Stimulated activated naive CD8-positive, alpha-beta T cell treated with anti-CD3 and anti-CD28 coated beads, Interleukin-15, amount 100 ng/mL, for 72 hours (primary cell): Measurements from ENCODE around the gene PRKCB.
A peak's percentile ranks its signal among the peaks of the same experiment; 100 is the strongest.

Experiments used
- ATAC-seq: fragments of 150-1000 bp; cut with Tn5 transposase; 2 replicates; pipeline ENCODE4 v1.10.0; 2021; ENCODE audit warnings: mild to moderate bottlenecking, moderate library complexity
- DNase-seq, 2 donors: peaks; one replicate each; pipeline ENCODE4 v3.0.0; 2021 to 2022
- H3K27ac Mint-ChIP-seq, 2 donors: one replicate each; pipeline ENCODE4 v1.8.0; 2022; ENCODE audit warnings: mild to moderate bottlenecking in 2 of 2, mixed read lengths in 2 of 2, moderate library complexity in 2 of 2
- H3K27me3 Mint-ChIP-seq: one replicate; pipeline ENCODE4 v1.8.0; 2022; ENCODE audit warnings: mixed read lengths
- H3K4me1 Mint-ChIP-seq: one replicate; pipeline ENCODE4 v1.8.0; 2022; ENCODE audit warnings: mild to moderate bottlenecking, mixed read lengths
- H3K4me3 Mint-ChIP-seq, 2 donors: one replicate each; pipeline ENCODE4 v1.8.0; 2022; ENCODE audit warnings: mild to moderate bottlenecking in 2 of 2, mixed read lengths in 2 of 2, moderate library complexity in 1 of 2
- H3K9me3 Mint-ChIP-seq, 2 donors: one replicate each; pipeline ENCODE4 v1.8.0; 2022; ENCODE audit warnings: mixed read lengths in 2 of 2

PRKCB gene

DNA sequence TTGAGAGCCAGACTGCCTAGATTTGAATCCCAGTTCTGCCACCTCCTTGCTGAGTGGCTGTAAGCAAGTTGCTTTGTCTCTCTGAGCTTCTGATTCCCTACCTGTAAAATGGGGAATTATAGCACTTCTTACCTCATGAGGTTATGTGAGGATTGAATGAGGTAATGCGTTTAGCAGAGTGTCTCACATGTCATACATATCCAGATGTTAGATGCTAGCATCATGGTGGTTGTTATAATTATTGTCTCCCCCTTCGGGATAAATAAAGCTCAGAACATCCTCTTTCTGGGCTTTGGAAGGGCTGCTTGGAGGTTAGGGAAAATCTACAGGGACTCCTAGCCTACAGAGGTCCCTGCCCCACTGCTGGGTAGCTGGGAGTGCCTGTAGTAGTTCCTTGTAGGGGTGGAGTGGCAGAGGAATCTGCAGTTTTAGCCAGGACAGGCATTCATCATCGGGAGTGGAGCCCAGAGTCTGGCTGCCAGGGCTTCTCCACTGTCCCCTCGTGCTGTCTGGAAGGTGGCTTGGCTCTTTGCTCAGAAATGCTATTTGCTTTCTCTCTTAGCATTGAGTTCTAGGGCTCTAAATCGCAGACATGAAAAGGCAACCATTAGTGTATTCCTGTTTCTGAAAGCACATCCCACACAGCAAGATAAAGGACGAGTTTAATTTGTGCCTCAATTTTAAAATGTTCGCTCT is 282.5 kb downstream of the PRKCB start:
- Mint-ChIP-seq H3K27ac (peak overlapping the region in 1 of 2 donors; percentile 27), H3K4me1 (no peaks in the 10 kb centered on the region), H3K4me3 (no peak overlapping the region), H3K9me3 (no peaks in the 10 kb centered on the region), H3K27me3 (no peaks in the 10 kb centered on the region)
- no peak for DNase-seq
- no peak for ATAC-seq

DNA sequence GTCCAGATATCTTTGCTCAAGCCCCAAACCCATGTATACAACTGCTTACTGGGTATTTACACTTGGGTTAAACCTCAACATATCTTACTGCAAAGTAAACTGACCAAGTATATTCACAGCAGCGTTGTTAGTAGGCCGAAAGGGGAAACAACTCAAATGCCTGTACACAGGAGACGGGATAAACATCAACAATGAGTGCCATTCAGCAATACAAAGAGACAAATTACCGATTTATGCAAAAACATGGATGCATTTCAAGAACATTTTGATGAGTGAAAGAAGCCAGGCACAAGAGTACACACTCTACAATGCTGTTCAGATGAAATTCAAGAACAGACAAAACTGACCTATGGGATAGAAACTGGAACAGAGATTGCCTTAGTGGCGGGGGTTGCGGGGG is 284.0 kb downstream of the PRKCB start:
- no peak overlapping the region for H3K4me3 Mint-ChIP-seq

DNA sequence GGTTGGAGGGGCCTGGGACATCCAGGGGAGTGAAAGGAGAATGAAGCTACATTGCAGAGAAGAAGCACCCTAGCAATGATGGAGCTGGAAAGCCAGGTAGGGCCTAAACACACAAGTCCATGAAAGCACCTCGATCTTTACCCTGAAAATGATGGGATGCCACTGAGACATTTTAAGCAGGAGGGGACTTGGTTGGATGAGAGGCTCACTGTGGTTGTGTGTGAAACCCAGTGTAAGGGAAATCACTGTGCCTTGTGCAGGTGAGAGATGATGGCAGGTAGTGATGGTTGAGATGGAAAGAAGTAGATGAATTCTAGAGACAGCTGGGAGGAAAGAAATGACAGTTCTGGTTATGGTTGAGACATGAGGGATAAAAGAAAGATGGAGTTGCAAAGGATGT is 287.5 kb downstream of the PRKCB start:
- Mint-ChIP-seq H3K4me1 (no peaks in the 10 kb centered on the region), H3K9me3 (no peaks in the 10 kb centered on the region), H3K27me3 (no peaks in the 10 kb centered on the region), H3K4me3 (no peak overlapping the region), H3K27ac (no peak overlapping the region)
- ATAC-seq (no peak), DNase-seq (no peak)

More for the DNA sequence above, 284.0 kb downstream of the PRKCB start:
- ATAC-seq (no peak), DNase-seq (no peak)
- H3K9me3 Mint-ChIP-seq, result no peaks in the 10 kb centered on the region
- H3K4me1 Mint-ChIP-seq, result no peaks in the 10 kb centered on the region
- no peak overlapping the region for H3K27ac Mint-ChIP-seq
- H3K27me3 Mint-ChIP-seq, result no peaks in the 10 kb centered on the region

DNA sequence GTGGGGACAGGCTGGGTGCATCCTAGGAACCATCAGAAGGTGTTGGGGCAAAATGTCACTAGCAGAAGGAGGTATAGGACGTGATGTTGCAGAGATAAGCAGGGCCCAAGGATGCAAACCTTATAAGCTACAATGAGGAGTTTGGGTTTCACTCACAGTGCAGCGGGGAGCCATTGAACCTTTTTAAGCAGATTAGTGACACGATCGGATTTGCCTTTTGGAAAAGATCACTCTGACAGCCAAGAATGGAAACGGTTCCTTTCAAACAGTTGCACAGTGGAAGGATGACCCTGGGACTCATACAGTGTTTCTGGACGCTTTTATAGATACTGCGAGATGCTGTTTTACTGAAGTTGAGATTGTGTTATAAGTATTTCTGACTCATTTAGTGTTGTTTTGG is 288.5 kb downstream of the PRKCB start:
- H3K4me1 Mint-ChIP-seq, result no peaks in the 10 kb centered on the region
- no peak overlapping the region for H3K4me3 Mint-ChIP-seq
- H3K27me3 Mint-ChIP-seq, result no peaks in the 10 kb centered on the region
- H3K27ac Mint-ChIP-seq, result no peak overlapping the region
- no peaks in the 10 kb centered on the region for H3K9me3 Mint-ChIP-seq
- no peak for DNase-seq
- no peak for ATAC-seq

DNA sequence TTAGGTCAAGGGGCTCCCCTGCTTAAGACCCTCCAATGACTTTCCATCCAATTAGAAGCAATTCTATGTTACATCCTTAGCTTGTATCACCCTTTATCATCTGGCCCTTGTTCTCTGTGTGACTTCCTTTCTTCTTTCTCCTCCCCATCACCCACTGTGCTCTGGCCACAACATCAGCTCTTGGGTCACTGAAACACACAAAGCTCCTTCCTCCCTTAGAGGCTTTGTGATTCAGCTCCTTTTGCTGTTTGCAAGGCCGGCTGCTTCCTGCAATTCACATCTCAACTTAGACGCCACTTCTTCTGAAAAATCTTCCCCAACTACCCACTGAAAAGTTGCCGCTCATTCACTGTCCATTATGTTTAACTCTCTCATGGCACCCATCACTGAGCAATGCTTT is 289.4 kb downstream of the PRKCB start:
- no peak overlapping the region for H3K4me3 Mint-ChIP-seq
- no peaks in the 10 kb centered on the region for H3K4me1 Mint-ChIP-seq
- H3K27ac Mint-ChIP-seq, result no peak overlapping the region
- ATAC-seq, result no peak
- no peaks in the 10 kb centered on the region for H3K9me3 Mint-ChIP-seq
- H3K27me3 Mint-ChIP-seq, result no peaks in the 10 kb centered on the region
- no peak for DNase-seq

DNA sequence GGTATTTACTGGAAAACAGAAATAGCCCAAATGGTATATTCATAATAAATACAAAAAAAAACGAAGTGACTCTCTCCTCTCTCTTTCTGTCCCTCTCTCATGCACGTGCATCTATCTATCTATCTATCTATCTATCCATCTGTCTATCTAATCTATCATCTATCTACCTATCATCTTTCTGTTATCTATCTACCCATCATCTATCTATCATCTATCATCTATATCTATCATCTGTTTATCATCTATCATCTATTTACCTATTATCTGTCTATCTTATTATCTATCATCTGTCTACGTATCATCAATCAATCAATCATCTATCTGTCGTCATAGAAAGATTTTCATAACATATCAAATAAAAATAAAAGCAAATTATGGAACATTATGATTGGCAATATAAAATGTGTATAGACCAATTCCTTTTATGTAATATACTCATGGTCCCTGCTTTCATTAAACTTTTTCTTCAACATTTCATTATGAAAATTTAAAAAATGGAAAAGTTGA is 293.7 kb downstream of the PRKCB start:
- no peak overlapping the region for H3K4me3 Mint-ChIP-seq
- no peak overlapping the region for H3K27ac Mint-ChIP-seq
- no peaks in the 10 kb centered on the region for H3K27me3 Mint-ChIP-seq
- ATAC-seq (no peak), DNase-seq (no peak)
- no peaks in the 10 kb centered on the region for H3K9me3 Mint-ChIP-seq
- H3K4me1 Mint-ChIP-seq, result peaks cover 20% of the 10 kb centered on the region

- Mint-ChIP-seq H3K4me3 (no peak overlapping the region), H3K27ac (no peak overlapping the region), H3K9me3 (no peaks in the 10 kb centered on the region), H3K27me3 (no peaks in the 10 kb centered on the region), H3K4me1 (peaks cover 20% of the 10 kb centered on the region)
- DNase-seq (no peak), ATAC-seq (no peak)
These were observed 294.8 kb downstream of the PRKCB start for GRCh38 chr16:24130494-24131085.

DNA sequence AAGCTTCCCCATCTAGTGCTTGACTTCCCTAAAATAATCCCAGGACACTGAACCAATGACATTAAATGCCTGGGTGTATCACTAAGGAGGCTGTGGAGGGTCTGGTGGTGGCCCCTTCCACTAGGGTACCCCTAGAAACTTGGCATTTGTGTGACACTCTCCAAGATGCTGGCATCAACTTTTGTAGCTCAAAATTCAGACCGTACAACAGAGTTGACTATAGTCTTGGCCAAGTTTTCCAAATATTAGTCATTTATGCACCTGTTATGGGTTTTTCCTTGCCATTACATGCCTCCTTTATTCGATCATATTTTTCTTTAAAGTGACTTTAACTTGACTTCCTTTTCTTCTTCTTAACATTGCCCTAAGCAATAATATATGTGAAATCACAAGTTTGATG is 295.5 kb downstream of the PRKCB start:
- no peaks in the 10 kb centered on the region for H3K27me3 Mint-ChIP-seq

DNA sequence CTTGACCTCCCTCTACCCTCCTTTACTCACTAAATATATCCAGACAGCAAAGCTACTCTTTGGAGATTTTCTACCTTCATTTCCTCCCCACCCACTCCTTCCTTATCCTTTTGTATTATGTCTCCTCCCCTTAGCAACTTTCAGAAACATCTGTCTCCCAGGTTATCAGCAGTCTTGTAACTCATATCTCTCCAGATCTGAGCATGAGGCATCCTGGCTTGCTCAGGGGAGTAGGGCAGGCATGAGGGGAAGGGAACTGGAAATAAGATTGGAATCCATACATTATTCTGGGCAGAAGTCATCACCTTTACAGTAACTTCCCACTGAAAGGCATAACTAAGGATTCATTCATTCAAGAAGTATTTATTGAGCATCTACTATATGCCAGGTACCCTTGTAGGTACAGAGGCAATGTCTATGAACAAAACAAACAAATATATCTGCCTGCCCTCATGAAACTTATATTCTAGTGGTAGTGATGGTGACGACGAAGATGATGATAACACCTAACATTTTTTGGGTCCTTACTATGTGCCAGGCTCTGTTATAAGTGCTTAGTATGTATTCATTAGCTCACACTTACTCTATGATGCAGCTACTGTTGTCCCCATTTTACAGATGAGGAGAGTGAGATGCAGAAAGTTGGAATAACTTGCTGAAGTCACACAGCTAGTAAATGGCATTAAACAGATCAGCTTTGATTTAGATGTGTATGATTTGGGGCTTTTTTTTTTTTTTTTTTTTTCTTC is 296.4 kb downstream of the PRKCB start:
- ATAC-seq (no peak), DNase-seq (no peak)
- peaks cover 20% of the 10 kb centered on the region for H3K4me1 Mint-ChIP-seq
- no peak overlapping the region for H3K4me3 Mint-ChIP-seq
- H3K9me3 Mint-ChIP-seq, result no peaks in the 10 kb centered on the region
- H3K27me3 Mint-ChIP-seq, result no peaks in the 10 kb centered on the region
- no peak overlapping the region for H3K27ac Mint-ChIP-seq

More for the DNA sequence above, 295.5 kb downstream of the PRKCB start:
- H3K4me3 Mint-ChIP-seq, result no peak overlapping the region
- no peak overlapping the region for H3K27ac Mint-ChIP-seq
- no peaks in the 10 kb centered on the region for H3K9me3 Mint-ChIP-seq
- DNase-seq (no peak), ATAC-seq (no peak)
- H3K4me1 Mint-ChIP-seq, result peaks cover 20% of the 10 kb centered on the region

GRCh38 chr16:24132797-24133155 is 297.0 kb downstream of the PRKCB start:
- ATAC-seq (no peak), DNase-seq (no peak)
- H3K27me3 Mint-ChIP-seq, result no peaks in the 10 kb centered on the region
- no peaks in the 10 kb centered on the region for H3K9me3 Mint-ChIP-seq
- no peak overlapping the region for H3K4me3 Mint-ChIP-seq
- no peak overlapping the region for H3K27ac Mint-ChIP-seq
- peaks cover 22% of the 10 kb centered on the region for H3K4me1 Mint-ChIP-seq

- Mint-ChIP-seq H3K27ac (no peak overlapping the region), H3K27me3 (no peaks in the 10 kb centered on the region), H3K9me3 (no peaks in the 10 kb centered on the region), H3K4me1 (peaks cover 49% of the 10 kb centered on the region), H3K4me3 (no peak overlapping the region)
- no peak for ATAC-seq
- DNase-seq, result no peak
These were observed 300.1 kb downstream of the PRKCB start for GRCh38 chr16:24135624-24136565.

GRCh38 chr16:24138024-24138423 is 302.2 kb downstream of the PRKCB start:
- Mint-ChIP-seq H3K4me1 (peaks cover 42% of the 10 kb centered on the region), H3K4me3 (no peak overlapping the region), H3K27me3 (no peaks in the 10 kb centered on the region), H3K27ac (no peak overlapping the region), H3K9me3 (no peaks in the 10 kb centered on the region)
- ATAC-seq, result no peak
- DNase-seq, result no peak

DNA sequence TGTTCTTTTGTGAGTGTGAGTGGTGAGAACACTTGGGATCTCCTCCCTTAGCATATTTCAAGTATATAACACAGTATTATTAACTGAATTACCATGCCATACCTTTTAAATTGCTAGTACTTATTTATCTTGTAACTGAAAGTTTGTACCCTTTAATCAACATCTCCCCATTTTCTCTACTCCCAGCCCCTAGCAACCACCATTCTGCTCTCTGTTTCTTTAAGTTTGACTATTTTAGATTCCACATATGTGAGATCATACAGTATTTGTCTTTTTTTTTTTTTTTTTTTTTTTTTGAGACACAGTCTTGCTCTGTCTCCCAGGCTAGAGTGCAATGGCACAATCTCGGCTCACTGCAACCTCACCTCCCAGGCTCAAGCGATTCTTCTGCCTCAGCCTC is 302.8 kb downstream of the PRKCB start:
- Mint-ChIP-seq H3K27me3 (no peaks in the 10 kb centered on the region), H3K9me3 (no peaks in the 10 kb centered on the region), H3K4me3 (peak overlapping the region in 1 of 2 donors; percentile 19), H3K27ac (peak overlapping the region; percentile 63 to 95), H3K4me1 (peaks cover 47% of the 10 kb centered on the region)
- no peak for DNase-seq
- ATAC-seq, result no peak

DNA sequence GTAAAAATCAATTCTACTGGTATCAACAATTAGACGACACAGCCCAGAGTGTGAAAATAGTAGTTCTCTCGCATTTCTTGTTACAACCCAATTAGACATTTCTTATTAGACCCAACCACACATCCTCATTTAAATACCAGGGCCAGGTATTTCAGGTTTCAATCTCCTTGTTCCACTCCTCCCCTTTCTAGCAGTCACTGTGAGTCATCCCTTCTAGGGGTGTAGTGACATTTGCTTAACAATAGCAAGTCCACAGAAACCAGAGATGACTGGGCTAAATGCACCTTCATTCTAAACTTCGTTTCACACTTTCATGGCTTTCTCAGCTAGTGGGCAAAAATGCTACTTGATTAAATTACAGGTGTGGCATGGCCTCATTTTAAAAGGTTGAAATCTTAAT is 303.5 kb downstream of the PRKCB start:
- Mint-ChIP-seq H3K9me3 (peaks cover 0 to 5% of the 10 kb centered on the region in 2 donors), H3K4me1 (peaks cover 45% of the 10 kb centered on the region), H3K4me3 (peak overlapping the region; percentile 3 to 19), H3K27ac (peak overlapping the region; percentile 62 to 89), H3K27me3 (no peaks in the 10 kb centered on the region)
- ATAC-seq, result peak; percentile 99
- DNase-seq, result peak; percentile 27 to 44

DNA sequence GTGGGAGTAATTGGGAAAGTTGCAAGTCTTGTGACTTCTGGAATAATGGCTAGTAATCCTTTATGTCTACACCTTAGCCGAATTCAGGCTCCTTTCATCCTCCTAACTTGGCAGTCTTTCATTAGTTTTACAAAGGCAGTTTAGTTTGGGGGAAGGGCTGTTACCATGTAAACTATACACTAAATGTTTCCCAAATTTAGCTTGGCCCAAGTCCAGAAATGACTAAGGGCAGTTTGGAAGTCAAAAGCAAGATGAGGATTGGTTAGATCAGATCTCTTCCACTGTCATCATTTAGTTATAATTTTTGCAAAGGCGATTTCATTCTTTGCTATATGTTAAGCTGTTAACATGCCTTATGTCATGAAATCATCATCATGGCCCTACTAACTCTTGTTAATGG is 304.9 kb downstream of the PRKCB start:
- H3K27me3 Mint-ChIP-seq, result no peaks in the 10 kb centered on the region
- no peak for DNase-seq
- peaks cover 0 to 10% of the 10 kb centered on the region in 2 donors for H3K9me3 Mint-ChIP-seq
- H3K27ac Mint-ChIP-seq, result peak overlapping the region in 1 of 2 donors; percentile 89
- H3K4me1 Mint-ChIP-seq, result peaks cover 44% of the 10 kb centered on the region
- no peak overlapping the region for H3K4me3 Mint-ChIP-seq
- ATAC-seq, result no peak
